Measurements from ENCODE around the gene SELPLG. TPM values are rescaled to one million over a fixed set of nuclear protein-coding genes. Genes with fewer than 3 reads are reported as not detected.
"Not testable (repeated sequence)": the region's sequence is repeated elsewhere in the genome, so short reads cannot be mapped to it uniquely, and the experiment has no call there.

SELPLG gene
- total and polyA plus RNA-seq, 8 donors, result 1.2 to 6.1 (median 3.0) TPM

- intact Hi-C loops (cut with DNase I; ENCODE audit: low total_unique reads), result no loop called here
- 65 to 75% (median 70%) methylated on average over 6 of the region's 6 CpGs for WGBS, 5 donors
- H3K4me1 ChIP-seq, result peaks cover 0 to 48% (median 38%) of the 10 kb centered on the region in 4 donors
- H3K9me3 ChIP-seq, result no peaks in the 10 kb centered on the region
- H3K27ac ChIP-seq, result peak overlapping the region in 2 of 5 donors; percentile 77 to 84
- H3K27me3 ChIP-seq, result peaks cover 0 to 28% (median 7%) of the 10 kb centered on the region in 3 donors
- TF ChIP-seq POLR2A (IDR thresholded peaks at IDR 0.05), result no peak
- no peak for TF ChIP-seq EP300 (IDR thresholded peaks at IDR 0.05)
- TF ChIP-seq CTCF (IDR thresholded peaks at IDR 0.05), result no peak
- TF ChIP-seq POLR2AphosphoS5 (IDR thresholded peaks at IDR 0.05), result no peak
- H3K4me3 ChIP-seq, result no peak overlapping the region
- H3K36me3 ChIP-seq, result no peaks in the 10 kb centered on the region
- no peak for DNase-seq
These were observed 2.5 kb upstream of the SELPLG start for GRCh38 chr12:108635997-108636808.

- H3K27me3 ChIP-seq, result peaks cover 0 to 28% (median 7%) of the 10 kb centered on the region in 3 donors
- no peak for TF ChIP-seq EP300 (IDR thresholded peaks at IDR 0.05)
- TF ChIP-seq POLR2AphosphoS5 (IDR thresholded peaks at IDR 0.05), result peak in 2 of 3 donors; percentile 47 to 71
- WGBS, 5 donors, result 34 to 53% (median 43%) methylated on average over 13 to 15 of the region's 15 CpGs
- peak overlapping the region in 1 of 4 donors; percentile 2 for H3K4me3 ChIP-seq
- H3K27ac ChIP-seq, result peak overlapping the region; percentile 17 to 84 (median 75)
- H3K9me3 ChIP-seq, result no peaks in the 10 kb centered on the region
- DNase-seq, result peak in 1 of 2 donors; percentile 50
- intact Hi-C loops (cut with DNase I; ENCODE audit: low total_unique reads), result no loop called here
- no peaks in the 10 kb centered on the region for H3K36me3 ChIP-seq
- H3K4me1 ChIP-seq, result peaks cover 0 to 51% (median 40%) of the 10 kb centered on the region in 4 donors
These were observed 1.7 kb upstream of the SELPLG start for GRCh38 chr12:108635201-108635996.

- H3K4me3 ChIP-seq, result peak overlapping the region in 1 of 4 donors; percentile 34
- peak in 1 of 2 donors; percentile 34 for DNase-seq
- TF ChIP-seq POLR2AphosphoS5 (IDR thresholded peaks at IDR 0.05) (peak in 1 of 3 donors; percentile 11), POLR2A (IDR thresholded peaks at IDR 0.05) (no peak), CTCF (IDR thresholded peaks at IDR 0.05) (no peak), EP300 (IDR thresholded peaks at IDR 0.05) (no peak)
- WGBS, 5 donors, result 68 to 88% (median 75%) methylated on average over 4 of the region's 4 CpGs
- H3K36me3 ChIP-seq, result no peaks in the 10 kb centered on the region
- H3K4me1 ChIP-seq, result peaks cover 0 to 62% (median 45%) of the 10 kb centered on the region in 4 donors
- no peaks in the 10 kb centered on the region for H3K9me3 ChIP-seq
- H3K27me3 ChIP-seq, result peaks cover 0 to 28% (median 7%) of the 10 kb centered on the region in 3 donors
- intact Hi-C loops (cut with DNase I; ENCODE audit: low total_unique reads), result no loop called here
- H3K27ac ChIP-seq, result peak overlapping the region in 4 of 5 donors; percentile 69 to 84 (median 76)
These were observed 652 bp upstream of the SELPLG start for GRCh38 chr12:108634341-108634751.

- 76 to 91% (median 87%) methylated on average over 7 of the region's 7 CpGs for WGBS, 5 donors
- no peak for DNase-seq
- no peaks in the 10 kb centered on the region for H3K9me3 ChIP-seq
- H3K27ac ChIP-seq, result peak overlapping the region; percentile 18 to 84 (median 75)
- H3K27me3 ChIP-seq, result peaks cover 0 to 23% (median 1%) of the 10 kb centered on the region in 3 donors
- peak overlapping the region; percentile 12 to 39 (median 35) for H3K4me3 ChIP-seq
- H3K4me1 ChIP-seq, result peaks cover 0 to 67% (median 39%) of the 10 kb centered on the region in 4 donors
- no peak for TF ChIP-seq EP300 (IDR thresholded peaks at IDR 0.05)
- TF ChIP-seq CTCF (IDR thresholded peaks at IDR 0.05), result no peak
- TF ChIP-seq POLR2A (IDR thresholded peaks at IDR 0.05), result no peak
- TF ChIP-seq POLR2AphosphoS5 (IDR thresholded peaks at IDR 0.05), result no peak
- intact Hi-C loops (cut with DNase I; ENCODE audit: low total_unique reads), result no loop called here
- no peaks in the 10 kb centered on the region for H3K36me3 ChIP-seq
These were observed 587 bp downstream of the SELPLG start for GRCh38 chr12:108633081-108633533.

- H3K4me1 ChIP-seq, result peaks cover 0 to 68% (median 29%) of the 10 kb centered on the region in 4 donors
- intact Hi-C loops (cut with DNase I; ENCODE audit: low total_unique reads); DNase-seq; H3K9me3 ChIP-seq; H3K36me3 ChIP-seq: not testable (repeated sequence)
- peaks cover 0 to 23% (median 0%) of the 10 kb centered on the region in 3 donors for H3K27me3 ChIP-seq
- peak overlapping the region in 3 of 5 donors; percentile 69 to 84 (median 77) for H3K27ac ChIP-seq
- H3K4me3 ChIP-seq, result peak overlapping the region in 2 of 4 donors; percentile 5 to 34
- 77 to 90% (median 85%) methylated on average over 4 of the region's 4 CpGs for WGBS, 5 donors
These were observed 2.4 kb downstream of the SELPLG start for GRCh38 chr12:108631261-108631660.

Data from stomach (tissue), 9 donors.